SK-N-MC (cell line): ENCODE measurements around the gene SGMS1.

ENCODE experiments used
- EZH2 ChIP-seq: fragments of 200-600 bp; sonication (generic); IDR thresholded peaks from one replicate; pipeline ENCODE4 v1.6.1; 2017; ENCODE audit warnings: antibody characterized with exemption
- POLR2AphosphoS5 ChIP-seq: IDR thresholded peaks from 2 replicates; pipeline ENCODE4 v1.6.1; 2012; ENCODE audit warnings: mild to moderate bottlenecking, low read depth, low read length, borderline replicate concordance

DNA sequence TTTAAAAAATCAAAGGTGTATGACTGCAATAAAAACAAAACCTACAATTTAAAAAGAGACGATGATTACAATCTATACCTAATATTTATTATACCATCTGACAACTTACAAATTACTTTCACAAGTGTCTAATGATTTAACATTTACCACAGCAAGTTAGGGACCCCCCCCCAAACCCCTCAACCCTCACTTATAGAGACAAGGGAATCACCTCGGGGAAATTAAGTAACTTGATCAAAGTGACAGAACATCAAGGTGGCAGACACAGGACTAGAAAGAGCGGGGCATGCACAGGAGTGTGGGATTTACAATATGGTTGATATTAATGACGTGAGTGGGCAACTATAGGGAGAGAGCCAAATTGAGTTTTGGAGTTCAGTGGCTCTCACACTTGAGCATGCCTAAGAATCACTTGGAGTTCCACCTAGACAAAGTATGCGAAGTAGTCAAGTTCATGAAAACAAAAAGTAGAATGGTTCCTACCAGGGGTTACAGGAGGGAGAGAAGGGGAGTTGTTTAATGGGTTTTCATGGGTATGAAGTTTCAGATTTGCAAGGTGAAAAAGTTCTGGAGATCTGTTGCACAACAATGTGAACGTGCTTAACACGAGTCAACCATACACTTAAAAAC lies 43.4 kb downstream of the SGMS1 start:
- TF ChIP-seq EZH2 (no peak), POLR2AphosphoS5 (no peak)
